Right forelimb (tissue), 1 donor: ENCODE measurements around the gene CDKAL1.

Source experiments
- DNase-seq: peaks from one replicate; pipeline ENCODE4 v3.0.0-alpha.2; 2018

CDKAL1 gene

DNA sequence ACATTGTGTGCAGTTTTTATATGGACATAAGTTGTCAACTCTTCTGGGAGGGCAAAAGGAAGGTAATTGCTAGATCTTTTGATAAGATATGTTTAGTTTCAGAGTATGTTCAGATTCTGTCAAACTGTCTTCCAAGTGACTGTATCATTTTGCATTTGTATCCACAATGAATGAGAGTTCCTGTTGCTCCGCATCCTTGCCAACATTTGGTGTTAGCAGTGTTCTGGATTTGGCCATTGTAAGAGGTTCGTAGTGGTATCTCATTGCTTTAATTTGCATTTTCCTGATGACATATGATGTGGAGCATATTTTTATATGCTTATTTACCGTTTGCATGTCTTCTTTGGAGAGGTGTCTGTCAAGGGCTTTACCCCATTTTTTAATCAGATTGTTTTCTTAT, 150.2 kb downstream of the CDKAL1 start:
- no peak for DNase-seq

DNA sequence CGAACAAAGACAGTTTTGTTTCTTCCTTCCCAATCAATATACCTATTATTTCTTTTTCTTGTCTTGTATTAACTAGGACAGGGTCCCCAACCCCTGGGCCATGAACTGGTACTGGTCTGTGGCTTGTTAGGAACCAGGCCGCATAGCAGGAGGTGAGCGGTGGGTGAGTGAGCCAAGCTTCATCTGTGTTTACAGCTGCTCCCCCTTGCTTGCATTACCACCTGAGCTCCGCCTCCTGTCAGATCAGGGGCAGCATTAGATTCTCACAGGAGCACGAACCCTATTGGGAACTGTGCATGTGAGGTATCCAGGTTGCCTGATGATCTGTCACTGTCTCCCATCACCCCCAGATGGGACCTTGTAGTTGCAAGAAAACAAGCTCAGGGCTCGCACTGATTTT, 151.9 kb downstream of the CDKAL1 start:
- DNase-seq: no peak

- DNase-seq: no peak
These were observed 153.2 kb downstream of the CDKAL1 start for GRCh38 chr6:20687494-20687893.

DNA sequence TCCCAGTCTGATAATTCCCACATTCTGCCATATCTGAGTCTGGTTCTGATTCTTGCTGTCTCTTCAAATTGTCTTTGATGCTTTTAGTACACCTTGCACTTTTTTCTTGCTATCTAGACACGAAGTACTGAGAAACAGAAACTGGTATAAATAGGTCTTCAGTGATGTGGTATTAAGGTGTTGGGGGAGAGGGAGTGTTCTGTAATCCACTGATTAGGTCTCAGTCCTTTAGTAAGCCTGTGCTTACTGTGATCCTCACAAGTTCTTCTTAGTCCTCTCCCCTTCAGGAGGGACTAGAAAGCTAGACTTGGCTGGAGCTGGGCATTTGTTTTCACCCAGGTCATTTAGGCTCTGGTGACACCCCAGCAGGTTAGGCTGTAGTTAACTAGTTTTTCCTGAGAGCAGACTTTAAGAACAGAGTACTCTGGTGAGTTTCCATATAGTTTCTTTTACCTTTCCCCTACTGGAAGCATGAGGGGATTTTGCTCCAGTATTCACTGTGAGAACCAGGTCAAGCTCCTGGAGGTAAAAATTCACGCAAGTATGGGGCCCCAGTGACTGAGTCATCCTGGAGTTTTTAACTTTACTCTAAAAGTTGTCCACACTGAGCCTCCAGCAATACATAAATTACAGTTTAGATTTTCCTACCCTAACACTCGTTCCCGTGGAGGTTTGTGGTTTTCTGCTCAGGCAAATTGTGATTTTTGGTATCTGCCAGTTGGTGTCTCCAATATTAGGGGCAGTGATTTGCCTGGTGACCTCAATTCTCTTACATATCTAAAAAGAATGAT, 154.6 kb downstream of the CDKAL1 start:
- DNase-seq: no peak

- no peak for DNase-seq
These were observed 156.9 kb downstream of the CDKAL1 start for GRCh38 chr6:20691185-20691584.

DNA sequence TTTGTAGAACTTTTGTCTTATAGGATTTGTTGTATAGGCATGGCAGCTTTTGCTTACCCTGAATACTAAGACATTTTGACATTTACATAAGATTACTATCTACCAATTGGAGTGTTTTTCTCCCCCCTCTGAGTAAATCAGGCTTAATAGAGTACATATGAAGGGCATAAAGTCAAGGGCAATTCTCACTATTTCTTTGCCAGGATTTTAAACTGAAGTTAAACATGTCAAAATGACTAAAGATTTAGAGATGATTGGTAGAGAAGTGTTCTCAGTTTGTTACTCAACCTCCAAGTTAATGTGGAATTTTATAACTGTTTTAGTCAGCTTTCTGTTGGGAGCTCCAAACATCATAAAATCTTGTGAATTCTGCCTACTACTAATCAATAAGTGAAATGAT, 157.8 kb downstream of the CDKAL1 start:
- no peak for DNase-seq

DNA sequence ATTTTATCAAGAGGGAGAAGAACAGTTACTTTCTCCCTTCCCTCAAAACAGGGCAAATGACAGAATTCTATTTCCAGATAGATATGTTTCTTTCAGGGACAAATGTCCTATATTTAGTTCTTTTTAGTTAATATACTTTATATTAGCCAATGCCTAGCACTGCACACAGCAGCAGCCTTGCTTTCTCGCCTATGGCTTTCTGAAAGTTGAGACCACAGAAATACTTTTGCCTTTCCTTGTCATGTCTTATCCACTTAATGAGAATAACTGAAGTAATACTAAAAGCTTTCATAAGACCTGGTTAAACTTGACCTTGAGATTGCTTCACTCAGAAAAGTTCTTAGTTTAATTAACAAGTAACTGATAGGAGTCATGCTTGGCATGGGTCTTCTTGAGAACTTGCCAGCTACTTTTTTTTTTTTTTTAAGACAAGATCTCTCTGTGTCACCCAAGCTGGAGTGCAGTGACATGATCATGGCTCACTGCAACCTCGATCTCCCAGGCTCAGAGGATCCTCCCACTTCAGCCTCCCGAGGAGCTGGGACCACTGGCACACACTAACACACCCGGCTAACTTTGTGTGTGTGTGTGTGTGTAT, 159.3 kb downstream of the CDKAL1 start:
- no peak for DNase-seq

GRCh38 chr6:20696676-20697075, 162.4 kb downstream of the CDKAL1 start:
- DNase-seq: no peak

DNA sequence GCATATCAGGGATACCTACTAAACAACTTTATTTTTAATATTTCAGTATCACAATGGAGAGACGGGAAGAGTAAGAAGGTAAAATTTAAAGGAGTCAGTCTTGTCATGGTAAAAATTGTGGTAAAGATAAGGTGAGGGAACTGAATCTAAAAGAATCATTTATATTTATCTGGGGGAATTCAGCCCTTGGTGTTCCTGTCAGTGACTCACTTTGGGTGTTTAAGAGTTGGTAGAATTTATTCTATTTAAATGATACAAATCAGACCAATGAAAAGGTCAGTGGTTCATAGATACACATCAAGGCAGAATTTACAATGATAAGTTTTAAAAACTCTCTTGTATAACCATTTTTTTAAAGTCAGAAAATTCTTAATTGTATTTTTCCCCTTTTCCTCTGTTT, 164.4 kb downstream of the CDKAL1 start:
- DNase-seq: no peak

DNA sequence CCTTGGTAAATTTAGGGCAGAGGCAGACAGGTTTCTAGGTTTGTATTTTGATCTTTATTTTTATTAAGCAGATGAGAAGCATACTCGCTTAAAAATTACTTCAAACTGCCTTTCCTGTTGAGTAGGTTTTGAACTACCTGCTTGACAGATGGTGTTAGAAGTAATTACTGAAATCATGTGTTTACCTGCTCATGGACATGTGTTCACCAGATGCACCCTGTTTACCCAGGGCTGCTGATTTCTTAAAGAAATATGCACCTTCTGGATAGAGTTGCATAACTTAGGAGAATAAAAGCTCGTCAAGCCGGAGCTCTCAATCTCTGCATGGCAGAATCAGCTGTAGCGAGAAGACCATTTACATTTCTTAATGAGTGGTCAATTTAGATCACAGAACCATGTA, 165.1 kb downstream of the CDKAL1 start:
- DNase-seq: no peak

GRCh38 chr6:20700375-20700774, 166.1 kb downstream of the CDKAL1 start:
- DNase-seq: no peak

- DNase-seq: no peak
These were observed 168.1 kb downstream of the CDKAL1 start for GRCh38 chr6:20702366-20702765.

DNA sequence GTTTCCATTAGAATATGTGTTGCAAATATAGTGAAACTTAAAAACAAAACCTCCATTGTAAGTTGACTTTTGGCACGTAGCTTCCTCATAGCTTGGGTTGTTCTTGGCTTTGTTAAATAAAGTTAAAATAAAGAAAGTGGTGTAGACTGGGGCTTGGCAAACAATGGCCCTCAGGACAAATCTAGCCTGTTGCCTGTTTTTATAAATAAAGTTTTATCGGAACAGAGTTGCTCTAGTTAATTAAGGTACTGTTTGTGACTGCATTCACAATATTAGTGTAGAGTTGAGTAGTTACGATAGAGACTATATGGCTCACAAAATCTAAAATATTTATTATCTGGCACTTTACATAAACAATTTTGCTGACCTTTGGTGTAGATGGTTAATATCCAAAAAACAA, 168.8 kb downstream of the CDKAL1 start:
- DNase-seq: no peak

GRCh38 chr6:20704325-20705025, 170.2 kb downstream of the CDKAL1 start:
- no peak for DNase-seq

DNA sequence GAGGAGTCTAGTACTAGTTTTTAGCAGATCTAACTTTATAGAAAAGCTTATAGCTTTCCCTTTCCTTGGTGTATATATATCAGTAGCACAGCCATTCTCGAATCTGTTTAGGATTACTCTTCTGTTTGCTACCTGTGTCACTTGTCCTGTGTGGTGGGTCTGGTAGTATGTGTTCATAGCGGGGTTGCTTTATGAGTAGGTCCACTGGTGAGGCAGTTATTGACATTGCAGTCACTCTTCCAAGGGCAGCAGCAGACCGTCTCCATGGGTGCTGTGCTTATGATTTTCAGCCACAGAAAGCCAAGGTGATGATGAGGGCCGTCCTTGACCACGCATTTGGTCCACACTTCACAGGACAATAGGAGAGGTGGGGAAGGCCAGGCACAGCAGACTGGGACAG, 171.5 kb downstream of the CDKAL1 start:
- DNase-seq: no peak

- DNase-seq: no peak
These were observed 172.1 kb downstream of the CDKAL1 start for GRCh38 chr6:20706238-20706938.

DNA sequence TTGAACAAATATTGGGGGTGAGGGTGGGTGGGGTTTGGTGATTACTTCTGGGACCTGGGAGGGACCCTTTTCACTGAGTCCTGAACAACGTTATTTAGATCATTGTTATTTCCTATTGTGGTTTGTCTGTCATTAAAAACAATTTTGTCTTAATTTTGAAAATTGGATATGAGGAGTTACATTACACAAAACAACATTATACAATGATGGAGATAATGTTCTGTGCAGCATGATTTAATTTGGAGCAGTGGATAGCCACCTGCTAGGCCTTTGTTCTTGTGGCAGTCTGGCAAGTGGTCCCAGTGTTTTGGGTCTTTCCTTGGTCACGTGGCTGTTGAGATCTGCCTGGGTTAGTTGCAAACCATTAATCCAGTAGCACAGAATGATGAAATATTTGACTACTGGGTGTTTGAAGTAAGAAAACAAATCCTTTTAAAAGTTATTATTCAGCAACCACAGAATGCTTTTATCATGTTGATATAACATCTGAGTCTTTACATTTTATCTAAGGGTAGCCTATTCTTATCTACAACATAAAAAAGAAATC, 172.8 kb downstream of the CDKAL1 start:
- DNase-seq: no peak

GRCh38 chr6:20707870-20708269, 173.6 kb downstream of the CDKAL1 start:
- no peak for DNase-seq

DNA sequence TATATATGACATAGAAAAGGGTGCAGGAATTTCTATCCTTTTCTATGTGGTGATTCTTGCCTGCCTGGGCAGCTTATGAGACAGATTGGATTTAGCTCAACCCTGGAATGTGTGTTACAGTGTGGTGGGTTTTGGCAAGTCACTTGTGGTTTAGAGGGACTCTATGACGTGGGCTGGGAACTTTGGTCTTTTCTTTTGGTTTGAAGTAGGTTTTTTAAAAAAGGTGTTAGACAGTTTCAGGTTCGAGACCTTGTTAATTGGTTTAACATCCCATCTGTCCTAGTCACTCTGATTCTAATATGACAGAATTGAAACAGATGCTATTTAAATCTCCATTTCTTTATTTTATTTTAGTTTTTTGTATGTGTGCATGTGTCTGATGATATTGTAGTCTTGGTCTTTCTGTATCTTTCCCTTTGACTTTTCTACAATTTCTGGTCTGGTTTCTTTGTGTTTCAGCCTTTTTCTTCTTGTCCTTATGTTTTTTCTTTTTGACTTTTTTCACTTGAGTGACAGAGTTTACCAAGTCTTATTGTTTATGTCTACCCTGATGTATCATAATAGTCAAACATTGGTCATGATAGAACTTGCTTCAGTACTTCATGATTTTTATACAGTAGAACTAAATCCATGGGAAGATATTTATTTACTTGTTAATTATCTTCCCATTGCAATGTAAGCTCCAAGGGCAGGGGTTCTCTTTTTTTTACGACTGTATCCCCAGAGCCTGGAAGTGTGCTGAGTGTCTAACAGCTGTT, 174.3 kb downstream of the CDKAL1 start:
- no peak for DNase-seq

GRCh38 chr6:20709451-20709850, 175.2 kb downstream of the CDKAL1 start:
- no peak for DNase-seq

- DNase-seq: no peak
These were observed 176.1 kb downstream of the CDKAL1 start for GRCh38 chr6:20710341-20710740.

GRCh38 chr6:20711518-20711917, 177.3 kb downstream of the CDKAL1 start:
- no peak for DNase-seq
